HG03439 (cell line): Measurements from ENCODE around the gene PCGF6.
"Not testable (repeated sequence)": the region's sequence is repeated elsewhere in the genome, so short reads cannot be mapped to it uniquely, and the experiment has no call there.

Experiments used
- ATAC-seq: cut with Tn5 transposase; IDR thresholded peaks from one replicate; pipeline ENCODE4 v1.9.1; 2021; ENCODE audit warnings: mild to moderate bottlenecking, moderate library complexity; ENCODE audit not compliant: unreplicated experiment

PCGF6 gene, protein sequence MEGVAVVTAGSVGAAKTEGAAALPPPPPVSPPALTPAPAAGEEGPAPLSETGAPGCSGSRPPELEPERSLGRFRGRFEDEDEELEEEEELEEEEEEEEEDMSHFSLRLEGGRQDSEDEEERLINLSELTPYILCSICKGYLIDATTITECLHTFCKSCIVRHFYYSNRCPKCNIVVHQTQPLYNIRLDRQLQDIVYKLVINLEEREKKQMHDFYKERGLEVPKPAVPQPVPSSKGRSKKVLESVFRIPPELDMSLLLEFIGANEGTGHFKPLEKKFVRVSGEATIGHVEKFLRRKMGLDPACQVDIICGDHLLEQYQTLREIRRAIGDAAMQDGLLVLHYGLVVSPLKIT

DNA sequence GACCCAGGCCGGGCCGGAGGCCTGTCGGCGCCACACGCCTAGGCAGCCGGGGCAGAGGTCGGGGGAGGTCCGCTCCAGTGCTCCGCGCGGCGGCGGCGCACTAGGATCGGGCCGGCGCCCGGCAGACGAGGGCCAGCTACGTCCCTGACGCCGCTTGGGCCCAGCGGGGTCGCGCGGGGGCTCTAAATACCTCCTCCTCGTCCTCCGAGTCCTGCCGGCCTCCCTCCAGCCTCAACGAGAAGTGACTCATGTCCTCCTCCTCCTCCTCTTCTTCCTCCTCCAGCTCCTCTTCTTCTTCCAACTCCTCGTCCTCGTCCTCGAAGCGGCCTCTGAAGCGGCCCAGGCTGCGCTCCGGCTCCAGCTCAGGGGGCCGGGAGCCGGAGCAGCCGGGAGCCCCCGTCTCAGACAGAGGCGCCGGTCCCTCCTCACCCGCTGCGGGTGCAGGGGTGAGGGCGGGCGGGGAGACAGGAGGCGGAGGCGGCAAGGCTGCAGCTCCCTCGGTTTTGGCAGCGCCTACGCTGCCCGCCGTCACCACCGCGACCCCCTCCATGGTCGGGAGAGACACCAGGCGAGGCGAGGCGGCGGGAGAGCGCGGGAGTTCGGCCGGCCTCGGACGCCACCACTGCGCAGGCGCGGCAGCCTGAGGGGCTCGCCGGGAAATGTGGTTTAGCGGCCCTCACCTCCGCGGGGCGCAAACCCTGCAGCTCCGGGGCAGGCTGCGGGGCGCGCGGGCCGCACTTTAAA is at the start of gene PCGF6:
Gene PCGF6 (minus strand): TSS at position 624 of the 744 bp plus-strand sequence. CDS start 74 bp downstream, at position 550.
- peak; percentile 85 for ATAC-seq

DNA sequence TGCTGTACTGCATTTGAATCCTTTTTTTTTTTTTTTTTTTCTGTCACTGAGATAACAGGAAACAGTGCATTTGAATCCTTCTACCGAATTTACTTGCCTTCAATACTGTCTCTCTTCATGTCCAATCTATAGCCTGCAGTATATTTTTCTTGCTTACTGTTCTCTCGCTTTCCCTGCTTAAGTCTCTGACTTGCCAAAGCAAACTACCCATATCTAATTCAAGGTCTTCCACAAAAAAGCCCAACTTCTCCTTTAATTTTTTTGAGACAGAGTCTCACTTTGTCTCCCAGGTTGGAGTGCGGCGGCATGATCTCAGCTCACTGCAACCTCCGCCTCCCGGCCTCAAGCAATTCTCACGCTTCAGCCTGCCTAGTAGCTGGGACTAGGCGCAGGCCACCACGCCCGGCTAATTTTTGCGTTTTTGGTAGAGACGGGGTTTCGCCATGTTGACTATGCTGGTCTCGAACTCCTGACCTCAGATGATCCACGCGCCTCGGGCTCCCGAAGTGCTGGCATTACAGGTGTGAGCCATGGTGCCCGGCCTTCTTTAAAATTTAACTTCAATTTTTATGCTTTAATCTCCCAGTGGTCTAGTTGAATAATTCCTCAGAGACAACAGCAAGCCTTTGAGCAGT is 46.4 kb upstream of the PCGF6 start:
- ATAC-seq: no peak

DNA sequence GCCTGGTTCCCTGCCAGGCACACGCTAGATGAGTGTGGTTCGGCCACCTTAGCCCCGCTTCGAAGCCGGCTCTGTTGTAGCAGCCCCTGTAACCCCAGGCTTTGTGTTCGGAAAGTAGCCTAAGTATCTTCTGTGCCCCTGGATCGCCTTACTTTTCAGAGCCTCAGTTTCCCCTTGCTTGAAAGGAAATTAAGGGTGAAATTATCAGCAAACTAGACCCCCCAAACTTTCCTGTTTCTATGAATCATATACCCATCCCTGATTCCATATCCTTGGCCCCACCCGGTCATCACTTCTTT is 45.8 kb upstream of the PCGF6 start:
- ATAC-seq: no peak

DNA sequence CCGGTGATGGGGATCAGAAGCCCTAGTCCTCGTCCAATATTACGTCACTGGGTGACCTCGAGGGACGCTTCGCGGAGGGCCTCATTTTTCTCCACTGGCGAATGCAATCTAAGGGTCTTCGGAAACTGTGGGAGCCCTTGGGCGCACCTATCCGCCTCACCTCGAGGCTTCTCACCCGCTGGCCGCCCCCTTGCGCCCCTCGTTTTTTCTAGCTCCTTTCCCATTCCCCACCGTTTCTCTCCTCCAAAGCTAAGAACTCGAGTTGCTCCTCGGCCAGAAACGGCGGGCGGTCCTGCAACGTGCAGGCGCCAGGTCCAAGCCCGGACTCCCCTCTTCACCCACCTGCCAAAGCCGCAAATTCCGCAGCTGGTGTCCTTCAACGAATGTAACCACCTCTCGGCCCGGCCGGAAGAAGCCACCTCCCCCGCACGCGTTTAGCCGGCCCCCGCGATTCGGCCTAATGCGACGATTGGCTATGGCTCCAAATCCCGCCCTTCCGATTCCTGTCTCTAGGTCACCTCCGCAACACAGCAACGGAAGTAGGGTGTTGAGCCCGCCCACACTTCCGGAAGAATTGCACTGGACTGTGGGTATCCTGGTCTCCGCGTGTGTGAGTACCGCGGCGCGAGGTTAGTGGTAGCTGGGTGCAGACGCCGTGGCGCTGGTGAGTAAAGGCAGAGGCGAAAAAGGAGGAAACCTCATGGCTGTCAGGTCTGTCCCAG is 45.3 kb upstream of the PCGF6 start, which contains the start of the genes ATP5MK and PDCD11:
Gene ATP5MK (minus strand): TSS at position 409 of the 722 bp plus-strand sequence. CDS start 4,018 bp downstream, outside the sequence.
Gene PDCD11 (plus strand): TSS at position 560 of the 722 bp plus-strand sequence. CDS start 1,801 bp downstream, outside the sequence.
- peak; percentile 98 for ATAC-seq

DNA sequence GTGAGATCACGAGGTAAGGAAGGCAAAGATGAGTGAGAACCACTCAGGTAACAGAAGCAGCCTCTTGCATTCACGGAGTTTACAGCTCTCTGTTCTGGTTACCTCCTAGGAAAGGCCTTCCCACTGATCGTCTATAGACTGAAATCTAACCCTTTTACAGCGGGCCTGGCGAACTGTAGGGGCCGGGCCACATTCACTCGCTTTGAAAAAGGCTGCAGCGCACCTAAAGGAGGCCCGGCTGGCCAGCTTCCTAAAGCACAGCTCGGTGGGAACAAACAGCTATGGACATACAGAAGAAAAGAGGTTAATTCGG is 44.8 kb upstream of the PCGF6 start:
- ATAC-seq: no peak

DNA sequence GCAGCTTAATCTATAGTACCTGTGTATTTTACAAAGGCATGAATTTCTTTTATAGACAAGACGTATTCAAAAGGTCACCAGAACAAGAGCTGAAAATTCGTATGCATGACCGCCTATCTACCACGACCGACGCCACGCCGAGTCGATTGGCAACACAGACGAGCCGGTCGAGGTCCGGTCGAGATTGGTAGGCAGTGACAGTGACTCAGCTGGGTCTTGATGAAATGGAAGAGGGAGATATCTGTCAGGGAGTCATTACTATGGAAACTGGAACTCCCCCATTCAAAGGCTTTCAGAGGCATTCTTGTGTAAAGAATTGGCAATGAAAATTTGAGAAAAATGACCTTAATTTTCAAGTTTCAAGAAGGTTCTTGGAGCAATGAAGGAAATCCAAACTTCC is 43.2 kb upstream of the PCGF6 start:
- no peak for ATAC-seq

DNA sequence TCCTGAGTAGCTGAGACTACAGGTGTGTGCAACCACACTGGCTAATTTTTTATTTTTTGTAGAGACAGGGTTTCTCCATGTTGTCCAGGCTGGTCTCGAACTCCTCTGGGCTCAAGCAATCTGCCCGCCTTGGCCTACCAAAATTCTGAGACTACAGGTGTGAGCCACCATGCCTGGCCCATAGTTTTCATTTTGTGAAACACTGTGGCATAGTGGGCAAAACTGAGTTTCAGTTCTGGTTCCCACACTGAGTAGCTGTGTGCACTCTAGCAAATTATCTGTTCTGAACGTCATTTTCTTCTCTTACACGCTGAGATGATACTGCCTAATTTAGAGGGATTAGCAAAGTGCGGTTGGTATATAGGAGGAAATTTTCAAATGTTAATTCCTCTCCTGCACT is 31.8 kb upstream of the PCGF6 start:
- no peak for ATAC-seq

DNA sequence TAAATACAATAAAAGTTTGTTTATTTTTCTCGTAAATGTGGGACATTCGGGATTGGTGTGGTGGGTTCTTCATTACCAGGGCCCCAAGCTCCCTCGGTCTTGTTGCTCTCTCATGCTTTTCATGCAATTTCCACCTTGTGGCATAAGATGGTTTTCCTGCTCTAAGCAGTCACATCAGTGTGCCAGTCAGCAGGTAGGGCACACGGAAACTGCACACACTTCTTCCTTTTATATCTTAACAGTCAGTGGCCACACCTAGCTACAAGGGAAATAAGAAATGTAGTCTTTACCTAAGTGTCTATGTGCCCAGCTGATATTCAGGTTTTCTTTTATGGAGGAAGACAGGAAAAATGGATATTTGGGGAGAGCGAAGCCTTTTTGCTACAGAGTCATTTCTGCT is 23.3 kb upstream of the PCGF6 start:
- ATAC-seq: no peak

DNA sequence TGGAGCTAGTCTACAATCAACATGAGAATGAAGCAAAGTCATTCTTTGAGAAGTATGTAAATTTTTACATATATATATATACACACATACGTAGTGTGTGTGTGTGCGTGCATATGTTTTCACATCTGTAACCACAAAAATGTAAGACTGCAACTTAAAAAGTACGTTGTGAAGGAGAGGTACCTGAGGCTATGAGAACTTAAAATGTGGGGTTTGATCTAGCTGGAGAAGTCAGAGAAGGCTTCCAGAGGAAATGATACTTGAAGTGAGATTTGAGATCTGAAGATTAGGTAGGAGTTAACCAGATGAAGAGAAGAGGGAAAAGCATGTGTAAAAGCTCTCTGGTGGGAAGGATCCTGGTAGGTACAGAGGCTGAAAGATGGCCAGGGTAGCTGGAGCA is 22.6 kb upstream of the PCGF6 start:
- no peak for ATAC-seq

DNA sequence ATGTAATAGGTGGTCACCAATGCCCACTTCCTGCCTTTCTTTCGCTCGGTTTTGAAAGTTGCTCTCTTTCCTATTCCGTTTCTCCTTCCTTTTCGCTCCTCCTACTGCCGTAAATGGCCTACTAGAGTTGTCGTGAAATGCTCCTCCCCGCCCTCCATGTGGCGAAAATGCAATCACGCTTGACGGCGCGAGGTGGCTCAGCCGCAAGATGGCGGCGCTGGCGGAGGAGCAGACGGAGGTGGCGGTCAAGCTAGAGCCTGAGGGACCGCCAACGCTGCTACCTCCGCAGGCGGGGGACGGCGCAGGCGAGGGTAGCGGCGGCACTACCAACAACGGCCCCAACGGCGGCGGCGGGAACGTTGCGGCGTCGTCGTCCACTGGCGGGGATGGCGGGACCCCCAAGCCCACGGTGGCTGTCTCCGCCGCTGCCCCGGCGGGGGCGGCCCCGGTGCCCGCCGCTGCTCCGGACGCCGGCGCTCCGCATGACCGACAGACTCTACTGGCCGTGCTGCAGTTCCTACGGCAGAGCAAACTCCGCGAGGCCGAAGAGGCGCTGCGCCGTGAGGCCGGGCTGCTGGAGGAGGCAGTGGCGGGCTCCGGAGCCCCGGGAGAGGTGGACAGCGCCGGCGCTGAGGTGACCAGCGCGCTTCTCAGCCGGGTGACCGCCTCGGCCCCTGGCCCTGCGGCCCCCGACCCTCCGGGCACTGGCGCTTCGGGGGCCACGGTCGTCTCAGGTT is 17.0 kb upstream of the PCGF6 start, which contains the start of gene TAF5:
Gene TAF5 (plus strand): TSS at position 195 of the 737 bp plus-strand sequence. CDS start 14 bp downstream, at position 209.
- peak; percentile 66 for ATAC-seq

DNA sequence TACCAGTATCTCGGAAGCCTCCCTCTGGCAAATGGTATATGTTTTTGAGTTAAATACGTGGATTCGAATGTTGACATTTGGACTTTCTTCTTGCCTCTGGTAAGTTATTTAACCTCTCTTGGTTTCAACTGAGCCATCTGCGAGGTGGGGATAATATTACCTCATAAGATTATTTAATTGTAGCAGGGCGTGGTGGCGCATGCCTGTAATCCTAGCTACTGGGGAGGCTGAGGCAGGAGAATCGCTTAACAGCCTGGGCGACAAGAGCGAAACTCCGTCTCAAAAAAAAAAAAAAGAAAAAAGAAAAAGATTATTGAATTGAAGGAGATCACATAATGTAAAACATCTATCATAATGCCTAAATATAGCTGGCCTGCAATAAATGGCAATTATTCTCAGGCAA is 16.4 kb upstream of the PCGF6 start:
- no peak for ATAC-seq

DNA sequence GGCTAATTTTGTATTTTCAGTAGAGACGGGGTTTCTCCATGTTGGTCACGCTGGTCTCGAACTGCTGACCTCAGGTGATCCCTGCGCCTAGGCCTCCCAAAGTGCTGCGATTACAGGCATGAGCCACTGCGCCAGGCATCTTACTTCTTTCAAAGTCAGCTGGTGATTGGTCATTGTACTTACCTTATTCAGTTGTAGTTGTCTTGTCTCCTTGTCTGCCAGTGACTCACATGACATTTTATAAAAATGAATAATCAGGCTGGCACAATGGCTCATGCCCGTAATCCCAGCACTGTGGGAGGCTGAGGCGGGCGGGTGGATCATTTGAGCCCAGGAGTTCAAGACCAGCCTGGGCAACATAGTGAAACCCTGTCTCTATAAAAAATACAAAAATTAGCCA is 9.9 kb upstream of the PCGF6 start:
- ATAC-seq: not testable (repeated sequence)

DNA sequence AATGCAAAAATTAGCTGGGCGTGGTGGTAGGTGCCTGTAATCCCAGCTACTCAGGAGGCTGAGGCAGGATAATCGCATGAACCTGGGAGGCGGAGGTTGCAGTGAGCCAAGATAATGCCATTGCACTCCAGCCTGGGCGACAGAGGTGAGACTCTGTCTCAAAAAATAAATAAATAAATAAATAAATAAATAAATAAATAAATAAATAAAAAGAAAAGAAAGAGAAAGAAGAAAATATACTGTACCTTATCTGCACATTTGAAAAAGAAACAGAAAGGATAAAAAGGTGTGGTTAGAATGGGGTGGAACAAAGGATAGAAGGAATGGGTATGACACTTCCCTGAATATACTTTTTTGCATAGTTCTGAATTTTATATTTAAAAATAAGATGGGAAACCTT is 8.6 kb upstream of the PCGF6 start:
- not testable (repeated sequence) for ATAC-seq

DNA sequence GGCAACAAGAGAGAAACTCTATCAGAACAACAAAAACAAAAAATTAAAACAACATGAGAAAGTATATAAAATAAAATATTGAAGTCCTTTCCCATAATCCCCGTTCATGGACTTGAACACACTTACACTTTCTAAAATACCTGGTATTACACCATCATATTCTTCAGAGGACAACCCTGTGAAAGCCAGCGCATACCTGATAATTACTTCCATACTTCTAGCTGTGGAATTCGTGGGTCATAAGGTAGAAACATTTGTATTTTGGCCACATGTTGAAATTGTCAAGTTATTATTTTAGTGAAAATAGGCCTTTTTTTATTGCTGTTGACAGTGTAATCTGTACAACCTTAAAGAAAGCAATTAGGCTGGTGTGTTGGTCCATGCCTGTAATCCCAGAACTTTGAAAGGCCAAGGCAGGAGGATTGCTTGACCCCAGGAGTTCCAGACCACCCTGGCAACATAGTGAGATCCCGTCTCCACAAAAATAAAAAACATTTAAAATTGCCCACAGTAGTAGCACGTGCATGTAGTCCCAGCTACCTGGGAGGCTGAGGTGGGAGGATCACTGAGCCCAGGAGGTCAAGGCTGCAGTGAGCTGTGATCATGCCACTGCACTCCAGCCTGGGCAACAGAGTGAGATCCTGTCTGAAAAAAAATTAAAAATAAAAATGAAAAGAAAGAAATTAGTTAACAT is 5.1 kb upstream of the PCGF6 start:
- ATAC-seq: no peak

DNA sequence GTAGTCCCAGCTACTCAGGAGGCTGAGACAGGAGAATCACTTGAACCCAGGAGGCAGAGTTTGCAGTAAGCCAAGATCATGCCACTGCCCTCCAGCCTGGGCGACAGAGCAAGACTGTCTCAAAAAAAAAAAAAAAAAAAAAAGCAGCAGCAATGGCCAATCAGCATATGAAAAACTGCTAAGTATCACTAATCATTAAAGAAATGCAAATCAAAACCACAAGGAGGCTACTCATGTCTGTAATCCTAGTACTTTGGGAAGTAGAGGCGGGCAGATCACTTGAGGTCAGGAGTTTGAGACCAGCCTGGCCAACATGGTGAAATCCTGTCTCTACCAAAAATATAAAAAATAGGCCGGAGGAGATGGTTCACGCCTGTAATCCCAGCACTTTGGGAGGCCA is 3.6 kb upstream of the PCGF6 start:
- ATAC-seq: not testable (repeated sequence)

DNA sequence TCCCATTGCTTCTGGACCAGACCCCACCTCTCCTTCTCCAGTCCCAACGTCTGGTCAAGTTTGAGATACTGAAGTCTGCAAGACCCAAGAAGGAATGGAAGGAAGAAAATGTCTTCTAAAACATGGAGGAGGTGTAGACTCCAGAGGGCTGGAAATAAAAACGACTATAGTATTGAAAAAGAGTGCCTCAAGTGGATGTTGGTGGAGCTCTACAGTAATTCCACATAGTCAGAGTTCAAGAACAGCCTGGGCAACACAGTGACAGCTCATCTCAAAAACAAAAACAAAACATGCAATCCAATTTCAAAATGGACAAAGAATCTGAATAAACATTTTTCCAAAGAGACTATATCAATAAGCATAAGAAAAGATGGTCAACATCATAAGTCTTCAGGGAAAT is 2.3 kb upstream of the PCGF6 start:
- ATAC-seq: no peak

DNA sequence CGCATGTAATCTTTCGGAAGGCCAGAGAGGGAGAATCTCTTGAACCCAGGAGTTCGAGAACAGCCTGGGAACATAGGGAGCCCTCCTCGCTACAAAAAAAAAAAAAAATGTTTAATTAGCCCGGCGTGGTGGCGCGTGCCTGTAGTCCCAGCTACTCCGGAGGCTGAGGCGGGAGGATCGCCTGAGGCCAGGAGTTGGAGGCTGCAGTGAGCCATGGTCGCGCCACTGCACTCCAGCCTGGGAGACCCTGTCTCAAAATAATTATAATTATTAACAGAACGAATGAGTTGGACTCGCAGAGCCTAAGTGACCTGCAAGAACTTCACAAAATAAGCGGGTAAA is 794 bp downstream of the PCGF6 start:
- no peak for ATAC-seq

DNA sequence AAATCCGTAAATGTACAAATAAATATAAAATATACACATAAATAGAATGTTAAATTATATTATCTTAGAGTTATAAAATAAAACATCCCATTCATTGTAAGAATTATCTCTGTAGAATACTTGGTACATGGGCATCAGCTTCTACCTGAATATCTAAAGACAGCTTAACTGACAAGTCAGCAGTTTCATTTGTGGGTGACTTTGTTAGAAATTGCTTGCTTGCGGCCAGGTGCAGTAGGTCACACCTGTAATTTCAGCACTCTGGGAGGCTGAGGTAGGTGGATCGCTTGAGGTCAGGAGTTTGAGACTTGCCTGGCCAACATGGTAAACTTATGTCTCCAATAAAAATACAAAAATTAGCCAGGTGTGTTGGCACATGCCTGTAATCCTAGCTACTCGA is 14.6 kb downstream of the PCGF6 start:
- ATAC-seq: no peak

DNA sequence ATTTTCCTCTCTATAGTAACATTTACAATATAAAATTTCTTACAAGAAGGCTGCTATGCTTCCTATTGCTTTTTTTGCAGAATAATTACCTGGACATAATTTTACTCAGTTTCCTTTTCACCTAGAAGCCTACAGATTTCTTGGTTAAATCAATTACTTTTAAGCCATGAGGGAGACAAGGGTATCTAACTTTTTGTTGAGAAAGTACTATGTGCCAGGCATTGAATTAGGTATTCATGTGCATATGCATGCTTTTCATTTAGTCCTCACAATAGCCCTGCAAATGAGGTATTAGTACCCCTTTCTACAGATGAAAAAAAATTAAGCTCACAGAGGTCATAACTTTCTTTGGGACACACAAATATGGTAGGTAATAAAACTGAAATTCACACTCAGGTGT is 16.4 kb downstream of the PCGF6 start:
- no peak for ATAC-seq

DNA sequence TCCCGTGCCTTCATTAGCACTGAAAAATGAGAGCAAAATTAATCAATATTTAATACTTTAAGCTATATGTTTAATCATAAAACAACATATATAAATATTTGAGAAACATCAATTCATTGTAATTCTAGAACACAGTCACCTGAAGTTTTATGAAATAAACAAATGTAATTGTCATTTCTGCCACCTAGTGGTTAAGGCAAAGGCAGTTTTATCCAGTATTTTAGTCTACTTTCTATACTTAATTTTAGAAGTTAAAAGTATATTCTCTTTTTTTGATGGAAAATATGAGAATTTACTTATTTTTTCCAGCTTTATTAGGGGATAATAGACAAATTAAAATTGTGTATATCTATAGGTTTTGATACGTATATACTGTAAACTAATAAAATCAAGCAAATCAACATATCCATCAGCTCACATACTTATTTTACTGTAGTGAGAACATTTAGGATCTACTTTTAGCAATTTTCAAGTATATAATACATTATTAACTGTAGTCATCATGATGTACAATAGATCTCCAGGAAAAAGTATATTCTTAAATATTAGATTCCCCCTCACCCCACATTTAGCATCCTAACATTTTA is 16.9 kb downstream of the PCGF6 start:
- ATAC-seq: no peak
